A549 (cell line): ENCODE data around the gene HSFX3.

ENCODE experiments used
- BHLHE40 ChIP-seq: IDR thresholded peaks from 2 replicates; pipeline ENCODE4 v1.6.1; 2012; ENCODE audit warnings: low read depth, low read length, inconsistent platforms
- CBX2 ChIP-seq: fragments of 200-600 bp; sonication (generic); IDR thresholded peaks from 2 replicates; pipeline ENCODE4 v1.6.1; 2016; ENCODE audit warnings: low read depth, mild to moderate bottlenecking, borderline replicate concordance
- CBX8 ChIP-seq: fragments of 200-600 bp; sonication (generic); IDR thresholded peaks from 2 replicates; pipeline ENCODE4 v1.6.1; 2016
- CTCF ChIP-seq: fragments of >200 bp; sonication (Bioruptor Twin); formaldehyde crosslinking; IDR thresholded peaks from 3 replicates; pipeline ENCODE4 v1.5.1; 2016
- EP300 ChIP-seq, 2 experiments: fragments of >200 bp; sonication (Bioruptor Twin); formaldehyde crosslinking; IDR thresholded peaks; 2 replicates in 1 of 2; 3 replicates in 1 of 2; pipeline ENCODE4 v1.6.1; 2016 to 2017
- JUN ChIP-seq, 2 experiments: fragments of >200 bp; sonication (Bioruptor Twin); formaldehyde crosslinking; IDR thresholded peaks; 2 replicates in 1 of 2; 3 replicates in 1 of 2; pipeline ENCODE4 v1.6.1; 2016 to 2017
- MAX ChIP-seq: IDR thresholded peaks from 2 replicates; pipeline ENCODE4 v1.6.1; 2012
- PBX3 ChIP-seq: IDR thresholded peaks from 2 replicates; pipeline ENCODE4 v1.6.1; 2012
- POLR2A ChIP-seq: IDR thresholded peaks from 2 replicates; pipeline ENCODE4 v1.6.1; 2012; ENCODE audit warnings: mild to moderate bottlenecking, low read length
- RAD21 ChIP-seq, 2 experiments: fragments of >200 bp in 1 of 2; sonication (Bioruptor Twin) in 1 of 2; formaldehyde crosslinking in 1 of 2; IDR thresholded peaks in 1 of 2; conservative IDR thresholded peaks in 1 of 2; 2 replicates in 1 of 2; 3 replicates in 1 of 2; pipeline ENCODE4 v1.6.1; 2012 to 2018; ENCODE audit warnings: inconsistent platforms in 1 of 2
- REST ChIP-seq: fragments of 200-600 bp; sonication (generic); IDR thresholded peaks from 2 replicates; pipeline ENCODE4 v1.6.1; 2016; ENCODE audit warnings: antibody characterized with exemption, mild to moderate bottlenecking, moderate library complexity

- TF ChIP-seq CBX2 (no peak), REST (no peak), BHLHE40 (no peak), CTCF (peak; percentile 46), POLR2A (no peak), RAD21 (conservative IDR thresholded peaks at IDR 0.05 in 1 of 2, IDR thresholded peaks at IDR 0.05 in 1 of 2) (peak; percentile 41 to 49; a peak in 4 of 5 replicates), JUN (IDR thresholded peaks at IDR 0.05) (no peak), PBX3 (no peak), EP300 (IDR thresholded peaks at IDR 0.05) (no peak), MAX (no peak), CBX8 (no peak)
Observed at GRCh38 chrX:149512225-149512885, 37.4 kb downstream of the HSFX3 start.
